K562 (cell line): ENCODE results near the gene MMP23B. TPM values are rescaled to one million over a fixed set of nuclear protein-coding genes. Genes with fewer than 3 reads are reported as not detected.
A peak's percentile ranks its signal among the peaks of the same experiment; 100 is the strongest.

Experiments
- AFF4 ChIP-seq: sonication (generic); formaldehyde crosslinking; IDR thresholded peaks from 2 replicates; pipeline ENCODE4 v1.8.0; 2023; ENCODE audit warnings: mild to moderate bottlenecking, missing genetic modification reagents
- BMI1 ChIP-seq: fragments of 150-350 bp; IDR thresholded peaks from 2 replicates; pipeline ENCODE4 v1.6.1; 2014; ENCODE audit warnings: low read length
- FOXJ2 ChIP-seq: fragments of 200-800 bp; sonication (Bioruptor generic); IDR thresholded peaks from 2 replicates; pipeline ENCODE4 v1.6.1; 2016; ENCODE audit warnings: missing genetic modification characterization, missing compliant biosample characterization
- FOXK2 ChIP-seq, 2 experiments: fragments of 450-650 bp; IDR thresholded peaks in 1 of 2; conservative IDR thresholded peaks in 1 of 2; 2 replicates each; pipeline ENCODE4 v1.6.1; 2016; ENCODE audit warnings: low read depth in 2 of 2, mild to moderate bottlenecking in 1 of 2
- GABPB1 ChIP-seq: sonication (generic); formaldehyde crosslinking; IDR thresholded peaks from 2 replicates; pipeline ENCODE4 v1.8.0; 2022; ENCODE audit warnings: mild to moderate bottlenecking, missing genetic modification reagents
- KAT7 ChIP-seq: sonication (generic); formaldehyde crosslinking; IDR thresholded peaks from 2 replicates; pipeline ENCODE4 v1.8.0; 2022; ENCODE audit warnings: missing genetic modification reagents, mild to moderate bottlenecking, borderline replicate concordance
- LCOR ChIP-seq: sonication (generic); formaldehyde crosslinking; IDR thresholded peaks from 2 replicates; pipeline ENCODE4 v1.8.0; 2022; ENCODE audit warnings: mild to moderate bottlenecking, missing genetic modification reagents
- MED1 ChIP-seq: sonication (generic); formaldehyde crosslinking; IDR thresholded peaks from 2 replicates; pipeline ENCODE4 v1.8.1; 2023; ENCODE audit warnings: missing genetic modification reagents, borderline replicate concordance
- MEF2A ChIP-seq: IDR thresholded peaks from 2 replicates; pipeline ENCODE4 v1.6.1; 2011; ENCODE audit warnings: low read depth, mild to moderate bottlenecking, low read length, moderate library complexity; ENCODE audit not compliant: control insufficient read depth
- NCOA4 ChIP-seq: fragments of 450-650 bp; IDR thresholded peaks from 2 replicates; pipeline ENCODE4 v1.6.1; 2018; ENCODE audit warnings: mild to moderate bottlenecking; ENCODE audit not compliant: partially characterized antibody
- POLR2G ChIP-seq: fragments of 200-400 bp; formaldehyde crosslinking; IDR thresholded peaks from 2 replicates; pipeline ENCODE4 v1.6.1; 2017; ENCODE audit warnings: low read depth, mild to moderate bottlenecking, antibody characterized with exemption, low read length, moderate library complexity
- PTRF ChIP-seq: fragments of 450-650 bp; IDR thresholded peaks from 2 replicates; pipeline ENCODE4 v1.6.1; 2016; ENCODE audit warnings: mild to moderate bottlenecking, missing genetic modification characterization, missing compliant biosample characterization
- STAG1 ChIP-seq: sonication (generic); formaldehyde crosslinking; IDR thresholded peaks from 2 replicates; pipeline ENCODE4 v1.5.0; 2020; ENCODE audit warnings: missing genetic modification reagents, borderline replicate concordance
- TAF15 ChIP-seq: fragments of 200-400 bp; formaldehyde crosslinking; IDR thresholded peaks from 2 replicates; pipeline ENCODE4 v1.6.1; 2017; ENCODE audit warnings: mild to moderate bottlenecking, low read depth, low read length, moderate library complexity
- TBL1XR1 ChIP-seq, 2 experiments: IDR thresholded peaks; 2 replicates each; pipeline ENCODE4 v1.6.1; 2012; ENCODE audit warnings: improper control_type of control experiment in 2 of 2, low read length in 2 of 2, mild to moderate bottlenecking in 1 of 2
- ZNF12 ChIP-seq: sonication (generic); formaldehyde crosslinking; IDR thresholded peaks from 2 replicates; pipeline ENCODE4 v1.4.0; 2020; ENCODE audit warnings: mild to moderate bottlenecking, missing genetic modification reagents
- ZNF124 ChIP-seq: sonication (generic); formaldehyde crosslinking; IDR thresholded peaks from 2 replicates; pipeline ENCODE4 v1.8.1; 2022; ENCODE audit warnings: missing genetic modification reagents
- ZNF586 ChIP-seq: fragments of 450-650 bp; formaldehyde crosslinking; conservative IDR thresholded peaks from 2 replicates; pipeline ENCODE4 v1.4.0; 2020; ENCODE audit warnings: mild to moderate bottlenecking, moderate library complexity
- polyA plus RNA-seq, 8 experiments: library from polyadenylated mRNA; depleted of rRNA in 4 of 8; stranded (reverse) in 5 of 8; unstranded in 3 of 8; fragments of >200 nt; fragmentation: Nextera tagmentation in 2 of 8; fragmentation: Illumina TruSeq in 1 of 8; extraction: Ambion mirVana in 2 of 8; extraction: Trizol in 1 of 8; gene quantifications; 2 replicates each; pipeline versions ENCODE4 v1.2.1 to v1.2.3, GENCODE V29; 2011 to 2014; ENCODE audit warnings: inconsistent platforms in 1 of 8, missing spikeins in 1 of 8
- total RNA-seq, 7 experiments: library from RNA; depleted of rRNA in 6 of 7; stranded (reverse); fragments of >200 nt in 6 of 7; fragmentation: Illumina TruSeq in 2 of 7; extraction: Trizol in 2 of 7; gene quantifications; 2 replicates each; pipeline versions ENCODE4 v1.2.1 to v1.2.3, GENCODE V29; 2011 to 2021; ENCODE audit warnings: low replicate concordance in 1 of 7
- TF ChIP-seq, protein P1 (sequence below): sonication (generic); formaldehyde crosslinking; IDR thresholded peaks from 2 replicates; pipeline ENCODE4 v1.8.0; 2022; ENCODE audit warnings: mild to moderate bottlenecking, missing genetic modification reagents
- TF ChIP-seq, protein P2 (sequence below), 2 experiments: fragments of 250-450 bp in 1 of 2; fragments of 450-650 bp in 1 of 2; sonication (Bioruptor Pico) in 1 of 2; IDR thresholded peaks; 2 replicates each; pipeline versions ENCODE4 v1.6.1 to v1.8.0; 2016 to 2021; ENCODE audit warnings: mild to moderate bottlenecking in 2 of 2, moderate library complexity in 2 of 2, missing compliant biosample characterization in 1 of 2, missing genetic modification characterization in 1 of 2

The MMP23B gene
- total and polyA plus RNA-seq, 9 of the 15 experiments (the other 6 are each of a cell fraction or from before 2014, with no cell fraction given): 0.28 to 1.2 (median 0.41) TPM; not detected in 5

DNA sequence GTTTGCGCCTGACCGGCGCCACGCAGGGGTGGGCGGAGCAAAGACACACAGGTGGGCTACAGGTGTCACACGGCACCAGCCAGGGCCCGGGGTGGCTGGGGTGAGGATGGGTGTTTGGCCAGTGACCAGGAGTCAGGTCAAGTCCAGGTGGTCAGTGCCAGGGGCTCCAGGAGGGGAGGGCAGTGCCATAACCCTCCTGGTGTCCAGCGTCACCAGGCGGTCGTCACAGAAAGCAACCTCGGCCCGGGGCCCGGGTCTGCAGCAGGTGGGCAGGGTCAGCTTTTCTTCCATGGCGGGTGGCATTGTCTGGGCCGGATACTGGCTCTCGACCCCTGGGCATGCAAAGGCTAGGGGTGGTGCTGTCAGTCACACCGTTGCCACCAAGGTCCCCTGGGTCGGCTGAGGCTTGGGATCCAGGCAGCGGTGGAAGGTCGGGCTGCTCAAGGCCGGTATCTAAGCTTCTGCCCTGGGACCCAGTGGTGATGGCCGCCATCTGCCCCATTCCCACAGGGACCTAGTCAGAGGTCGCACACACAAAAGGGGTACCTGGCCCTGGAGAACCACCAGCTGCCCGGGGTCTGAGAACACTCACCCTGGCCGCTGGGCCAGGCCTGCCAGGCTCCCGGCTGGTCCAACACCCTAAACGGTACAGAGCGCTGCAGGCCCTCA lies 33.8 kb upstream of the MMP23B start (continued):
- TF ChIP-seq LCOR (CRISPR knock-in tag) (no peak), FOXJ2 (no peak), AFF4 (CRISPR knock-in tag) (no peak), POLR2G (0 out of 2 replicates have a peak, but pooled peaks have one; percentile 9), ZNF12 (no peak), MEF2A (no peak), ZNF124 (CRISPR knock-in tag) (peak; percentile 39; the same call in 1 of the 2 replicates), TAF15 (no peak), MED1 (no peak), ZNF586 (CRISPR knock-in tag) (no peak), BMI1 (no peak), NCOA4 (no peak), STAG1 (CRISPR knock-in tag) (no peak), TBL1XR1 (IDR thresholded peaks at IDR 0.05; ENCODE audit: low read length in 2 of 2) (no peak), FOXK2 (conservative IDR thresholded peaks at IDR 0.05 in 1 of 2, IDR thresholded peaks at IDR 0.05 in 1 of 2; ENCODE audit: low read depth in 2 of 2) (no peak), KAT7 (CRISPR knock-in tag) (no peak), PTRF (tag) (no peak), GABPB1 (CRISPR knock-in tag) (no peak)
- TF ChIP-seq, protein P1, sequence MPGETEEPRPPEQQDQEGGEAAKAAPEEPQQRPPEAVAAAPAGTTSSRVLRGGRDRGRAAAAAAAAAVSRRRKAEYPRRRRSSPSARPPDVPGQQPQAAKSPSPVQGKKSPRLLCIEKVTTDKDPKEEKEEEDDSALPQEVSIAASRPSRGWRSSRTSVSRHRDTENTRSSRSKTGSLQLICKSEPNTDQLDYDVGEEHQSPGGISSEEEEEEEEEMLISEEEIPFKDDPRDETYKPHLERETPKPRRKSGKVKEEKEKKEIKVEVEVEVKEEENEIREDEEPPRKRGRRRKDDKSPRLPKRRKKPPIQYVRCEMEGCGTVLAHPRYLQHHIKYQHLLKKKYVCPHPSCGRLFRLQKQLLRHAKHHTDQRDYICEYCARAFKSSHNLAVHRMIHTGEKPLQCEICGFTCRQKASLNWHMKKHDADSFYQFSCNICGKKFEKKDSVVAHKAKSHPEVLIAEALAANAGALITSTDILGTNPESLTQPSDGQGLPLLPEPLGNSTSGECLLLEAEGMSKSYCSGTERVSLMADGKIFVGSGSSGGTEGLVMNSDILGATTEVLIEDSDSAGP (CRISPR knock-in tag): 0 out of 2 replicates have a peak, but pooled peaks have one; percentile 20
- TF ChIP-seq, protein P2, sequence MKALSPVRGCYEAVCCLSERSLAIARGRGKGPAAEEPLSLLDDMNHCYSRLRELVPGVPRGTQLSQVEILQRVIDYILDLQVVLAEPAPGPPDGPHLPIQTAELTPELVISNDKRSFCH (CRISPR knock-in tag; IDR thresholded peaks at IDR 0.05): no peak
- TF ChIP-seq, protein P2 (tag; IDR thresholded peaks at IDR 0.05): no peak
